ENCODE data around the gene BGLAP. TPM values are rescaled to one million over a fixed set of nuclear protein-coding genes. Genes with fewer than 3 reads are reported as not detected.

BGLAP gene
- total and polyA plus RNA-seq, 7 donors = 0.33 to 0.44 (median 0.34) TPM; not detected in 4

DNA sequence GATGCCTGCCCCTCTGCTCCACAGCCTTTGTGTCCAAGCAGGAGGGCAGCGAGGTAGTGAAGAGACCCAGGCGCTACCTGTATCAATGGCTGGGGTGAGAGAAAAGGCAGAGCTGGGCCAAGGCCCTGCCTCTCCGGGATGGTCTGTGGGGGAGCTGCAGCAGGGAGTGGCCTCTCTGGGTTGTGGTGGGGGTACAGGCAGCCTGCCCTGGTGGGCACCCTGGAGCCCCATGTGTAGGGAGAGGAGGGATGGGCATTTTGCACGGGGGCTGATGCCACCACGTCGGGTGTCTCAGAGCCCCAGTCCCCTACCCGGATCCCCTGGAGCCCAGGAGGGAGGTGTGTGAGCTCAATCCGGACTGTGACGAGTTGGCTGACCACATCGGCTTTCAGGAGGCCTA lies 754 bp downstream of the BGLAP start:
- Histone ChIP-seq H3K36me3 (ENCODE audit: insufficient read depth in 1 of 2, low read depth in 1 of 2) (peaks cover 6 to 42% of the 10 kb centered on the region in 2 donors), H3K9me3 (no peaks in the 10 kb centered on the region), H3K27ac (no peak overlapping the region), H3K4me1 (peaks cover 9% of the 10 kb centered on the region), H3K4me3 (no peak overlapping the region), H3K27me3 (ENCODE audit: insufficient read depth in 3 of 3, low read length in 2 of 3) (peaks cover 0 to 17% (median 10%) of the 10 kb centered on the region in 3 donors)
- DNase-seq = no peak
- intact Hi-C loops (cut with DNase I) = no loop called here
- 64 to 74% (median 71%) methylated on average over 10 of the region's 10 CpGs for WGBS, 3 donors
- TF ChIP-seq, protein P1, sequence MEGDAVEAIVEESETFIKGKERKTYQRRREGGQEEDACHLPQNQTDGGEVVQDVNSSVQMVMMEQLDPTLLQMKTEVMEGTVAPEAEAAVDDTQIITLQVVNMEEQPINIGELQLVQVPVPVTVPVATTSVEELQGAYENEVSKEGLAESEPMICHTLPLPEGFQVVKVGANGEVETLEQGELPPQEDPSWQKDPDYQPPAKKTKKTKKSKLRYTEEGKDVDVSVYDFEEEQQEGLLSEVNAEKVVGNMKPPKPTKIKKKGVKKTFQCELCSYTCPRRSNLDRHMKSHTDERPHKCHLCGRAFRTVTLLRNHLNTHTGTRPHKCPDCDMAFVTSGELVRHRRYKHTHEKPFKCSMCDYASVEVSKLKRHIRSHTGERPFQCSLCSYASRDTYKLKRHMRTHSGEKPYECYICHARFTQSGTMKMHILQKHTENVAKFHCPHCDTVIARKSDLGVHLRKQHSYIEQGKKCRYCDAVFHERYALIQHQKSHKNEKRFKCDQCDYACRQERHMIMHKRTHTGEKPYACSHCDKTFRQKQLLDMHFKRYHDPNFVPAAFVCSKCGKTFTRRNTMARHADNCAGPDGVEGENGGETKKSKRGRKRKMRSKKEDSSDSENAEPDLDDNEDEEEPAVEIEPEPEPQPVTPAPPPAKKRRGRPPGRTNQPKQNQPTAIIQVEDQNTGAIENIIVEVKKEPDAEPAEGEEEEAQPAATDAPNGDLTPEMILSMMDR (IDR thresholded peaks at IDR 0.05) = no peak
- no peak for ATAC-seq

DNA sequence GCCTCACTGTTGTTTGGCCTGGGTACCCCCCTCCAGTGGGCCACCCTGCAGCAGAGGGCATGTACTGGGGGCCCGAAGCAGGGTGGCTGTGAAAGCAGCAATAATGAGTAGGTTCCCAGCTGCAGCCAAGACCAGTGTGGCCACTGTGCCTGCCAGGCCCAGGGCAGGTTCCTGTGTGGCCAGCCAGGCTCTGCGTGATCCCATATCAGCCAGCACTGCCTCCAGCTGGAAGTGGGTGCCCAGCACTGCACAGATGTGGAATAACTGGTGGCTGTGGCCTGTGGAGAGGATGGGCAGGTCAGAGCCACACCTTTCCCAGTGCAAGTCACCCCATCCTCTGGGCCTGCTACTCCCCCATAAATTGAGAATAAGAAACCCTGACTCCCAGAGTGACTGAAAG lies 2.1 kb downstream of the BGLAP start:
- H3K36me3 ChIP-seq (ENCODE audit: insufficient read depth in 1 of 2, low read depth in 1 of 2) = peaks cover 0 to 32% of the 10 kb centered on the region in 2 donors
- 66 to 83% (median 80%) methylated on average over 2 of the region's 2 CpGs for WGBS, 3 donors

DNA sequence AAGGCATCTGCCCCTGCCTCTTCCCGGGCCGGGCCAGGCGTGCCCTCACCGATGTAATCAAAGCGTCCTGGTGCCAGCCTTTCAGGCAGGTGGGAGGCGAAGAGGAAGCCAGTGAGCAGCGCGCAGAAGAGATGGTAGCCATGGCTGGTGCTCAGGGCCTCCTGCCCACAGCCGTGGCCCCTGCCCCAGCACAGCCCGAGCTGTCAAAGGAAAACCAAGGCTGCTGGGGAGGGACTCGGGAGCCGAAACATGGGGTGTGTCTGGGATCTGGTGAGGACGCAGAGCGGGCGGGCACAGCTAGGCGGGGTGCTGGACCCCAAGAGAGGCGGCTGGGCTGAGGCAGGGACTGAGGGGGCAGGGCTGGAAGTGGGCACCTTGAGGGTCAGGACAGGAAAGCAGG lies 2.7 kb downstream of the BGLAP start:
- ATAC-seq = no peak
- Histone ChIP-seq H3K36me3 (ENCODE audit: insufficient read depth in 1 of 2, low read depth in 1 of 2) (peaks cover 0 to 32% of the 10 kb centered on the region in 2 donors), H3K27me3 (ENCODE audit: insufficient read depth in 3 of 3, low read length in 2 of 3) (peaks cover 0 to 17% (median 10%) of the 10 kb centered on the region in 3 donors), H3K9me3 (no peaks in the 10 kb centered on the region), H3K4me3 (no peak overlapping the region), H3K27ac (no peak overlapping the region), H3K4me1 (peaks cover 9% of the 10 kb centered on the region)
- TF ChIP-seq, protein P1 (IDR thresholded peaks at IDR 0.05) = no peak
- intact Hi-C loops (cut with DNase I) = no loop called here
- DNase-seq = no peak
- WGBS, 3 donors = 80 to 83% (median 82%) methylated on average over 17 of the region's 17 CpGs

More for the DNA sequence above, 2.1 kb downstream of the BGLAP start:
- ATAC-seq (no peak), DNase-seq (no peak)
- TF ChIP-seq, protein P1 (IDR thresholded peaks at IDR 0.05) = no peak
- Histone ChIP-seq H3K4me3 (no peak overlapping the region), H3K27ac (no peak overlapping the region), H3K27me3 (ENCODE audit: insufficient read depth in 3 of 3, low read length in 2 of 3) (peaks cover 0 to 17% (median 10%) of the 10 kb centered on the region in 3 donors), H3K4me1 (peaks cover 9% of the 10 kb centered on the region), H3K9me3 (no peaks in the 10 kb centered on the region)
- intact Hi-C loops (cut with DNase I) = no loop called here

DNA sequence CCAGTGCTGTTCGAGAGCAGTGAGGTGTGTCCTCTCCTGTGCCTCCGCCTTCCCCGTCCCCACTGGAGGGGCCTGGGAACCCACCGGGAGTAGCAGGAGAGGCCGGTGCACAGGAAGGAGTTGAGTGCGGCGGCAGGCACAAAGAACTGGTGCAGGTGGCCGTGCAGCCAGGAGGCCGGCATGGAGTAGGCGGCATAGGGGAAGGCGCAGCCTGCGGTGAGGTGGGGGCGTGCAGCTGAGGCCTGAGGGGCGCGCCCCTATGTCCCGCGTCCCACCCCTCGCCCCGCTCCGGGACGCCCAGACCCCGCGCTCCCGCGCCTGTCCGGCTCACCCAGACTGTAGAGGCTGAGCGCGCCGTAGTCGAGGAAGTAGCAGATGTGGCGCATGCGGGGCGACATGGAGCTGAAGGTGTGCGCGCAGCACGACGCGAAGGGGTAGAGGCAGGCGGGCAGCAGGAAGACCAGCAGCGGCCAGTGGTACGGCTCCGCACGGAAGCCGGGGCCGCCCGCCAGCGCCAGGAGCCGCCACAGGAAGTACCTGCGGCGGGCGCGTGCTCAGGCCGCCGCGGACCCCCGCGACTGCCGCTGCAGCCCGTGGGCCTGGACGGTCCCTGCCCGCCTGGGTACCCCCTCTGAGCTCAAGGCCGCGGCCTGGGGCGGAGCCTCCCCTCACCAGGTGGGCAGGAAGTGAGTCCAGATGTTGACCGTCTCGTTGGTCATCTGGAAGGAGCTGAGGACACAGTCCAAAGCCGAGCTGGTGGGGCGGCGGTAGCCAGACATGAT lies 3.7 kb downstream of the BGLAP start:
- ATAC-seq (peak; percentile 5 to 23 (median 15)), DNase-seq (peak in 1 of 2 donors; percentile 30)
- Histone ChIP-seq H3K36me3 (ENCODE audit: insufficient read depth in 1 of 2, low read depth in 1 of 2) (peaks cover 0 to 32% of the 10 kb centered on the region in 2 donors), H3K9me3 (no peaks in the 10 kb centered on the region), H3K4me1 (peaks cover 9% of the 10 kb centered on the region), H3K27ac (no peak overlapping the region), H3K4me3 (peak overlapping the region; percentile 52), H3K27me3 (ENCODE audit: insufficient read depth in 3 of 3, low read length in 2 of 3) (peaks cover 0 to 17% (median 10%) of the 10 kb centered on the region in 3 donors)
- TF ChIP-seq, protein P1 (IDR thresholded peaks at IDR 0.05) = no peak
- WGBS, 3 donors = 1 to 4% (median 3%) methylated on average over 55 to 69 of the region's 69 CpGs
- intact Hi-C loops (cut with DNase I) = no loop called here
